Measurements from ENCODE around the gene HOATZ. TPM values are rescaled to one million over a fixed set of nuclear protein-coding genes. Genes with fewer than 3 reads are reported as not detected.

The HOATZ gene
- total and polyA plus RNA-seq, 2 of the 13 experiments (the other 11 are each of a cell fraction or from before 2014, with no cell fraction given): not detected

GRCh38 chr11:111530091-111530490 is 15.5 kb downstream of the HOATZ start (continued):
- TF ChIP-seq ZNF619 (CRISPR knock-in tag; IDR thresholded peaks at IDR 0.05): no peak
- no peak for TF ChIP-seq ETV6 (CRISPR knock-in tag; conservative IDR thresholded peaks at IDR 0.05)
- TF ChIP-seq CCAR2 (optimal IDR thresholded peaks at IDR 0.05; ENCODE audit: low read depth, low read length): no peak

DNA sequence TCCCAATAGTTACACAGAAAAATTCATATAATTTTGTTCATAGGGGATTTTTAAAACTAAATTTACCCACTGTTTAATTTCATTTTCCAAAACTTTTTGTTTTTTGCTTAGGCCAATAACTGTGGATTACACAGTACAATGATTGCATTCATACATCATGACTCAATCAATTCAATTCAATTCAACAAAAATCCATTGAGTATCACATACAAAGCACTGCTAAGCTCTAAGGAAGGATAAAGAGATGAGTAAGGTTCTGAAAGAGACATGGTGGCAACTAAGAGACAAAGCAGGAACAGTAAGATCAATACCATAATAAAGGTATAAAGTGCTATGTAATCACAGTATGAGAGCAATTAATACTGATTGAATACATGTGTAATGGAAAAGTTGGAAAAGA is 16.6 kb downstream of the HOATZ start:
- no peak for ATAC-seq
- Histone ChIP-seq H3K79me2 (ENCODE audit: insufficient read depth, low read length) (no peaks in the 10 kb centered on the region), H3K9ac (ENCODE audit: insufficient read depth, low read depth, low read length) (no peak overlapping the region), H3K4me3 (replicated peaks in 1 of 3; ENCODE audit: insufficient read depth in 1 of 3, low read depth in 2 of 3, low read length in 3 of 3) (no peak overlapping the region), H3K27ac (ENCODE audit: extremely low read length, insufficient read depth, low read length) (no peak overlapping the region), H3K36me3 (replicated peaks in 1 of 2; ENCODE audit: control insufficient read depth in 1 of 2, insufficient read depth in 2 of 2, low read length in 2 of 2) (no peaks in the 10 kb centered on the region), H4K20me1 (ENCODE audit: insufficient read depth, low read length) (no peaks in the 10 kb centered on the region), H3K4me2 (ENCODE audit: low read depth, low read length) (no peak overlapping the region), H3K4me1 (ENCODE audit: insufficient read depth, low read length) (no peaks in the 10 kb centered on the region), H3K27me3 (ENCODE audit: control insufficient read depth in 1 of 2, insufficient read depth in 2 of 2, low read length in 2 of 2) (peaks cover 0 to 5% of the 10 kb centered on the region in 2 experiments; a peak in 2 of 5 replicates), H2AFZ (ENCODE audit: low read length) (no peak overlapping the region), H3K9me3 (ENCODE audit: low read length) (no peaks in the 10 kb centered on the region)
- no peak for FAIRE-seq
- ChIA-PET POLR2A (no interaction called here), CTCF (ENCODE audit: low intra/inter-chr PET ratio, low total read pairs) (no interaction called here)
- intact Hi-C loops (cut with micrococcal nuclease; ENCODE audit: unreplicated experiment) (no loop called here), in situ Hi-C loops (cut with HindIII; ENCODE audit: extremely low pct_ligation_motif_present, low pct_unique_long_range_greater_than_20kb) (no loop called here)
- no TSS peak for BruUV-seq (replicated peaks)
- no peak for DNase-seq (ENCODE audit: low spot score)
- TF ChIP-seq HIVEP1 (CRISPR knock-in tag; IDR thresholded peaks at IDR 0.05) (no peak), ZNF431 (CRISPR knock-in tag; IDR thresholded peaks at IDR 0.05; ENCODE audit: borderline replicate concordance, low read depth) (no peak), ZNF274 (CRISPR knock-in tag; IDR thresholded peaks at IDR 0.05) (no peak), TCF7L2 (IDR thresholded peaks at IDR 0.05; ENCODE audit: low read depth, low read length) (no peak), ZNF513 (CRISPR knock-in tag; conservative IDR thresholded peaks at IDR 0.05) (no peak), ESRRA (CRISPR knock-in tag; IDR thresholded peaks at IDR 0.05; ENCODE audit: low read depth) (no peak), SCMH1 (CRISPR knock-in tag; IDR thresholded peaks at IDR 0.05; ENCODE audit: borderline replicate concordance) (no peak), ZNF296 (CRISPR knock-in tag; conservative IDR thresholded peaks at IDR 0.05) (no peak), ZNF891 (CRISPR knock-in tag; IDR thresholded peaks at IDR 0.05) (no peak), XBP1 (CRISPR knock-in tag; IDR thresholded peaks at IDR 0.05) (no peak), ZSCAN9 (CRISPR knock-in tag; IDR thresholded peaks at IDR 0.05; ENCODE audit: borderline replicate concordance) (no peak), ZNF7 (CRISPR knock-in tag; IDR thresholded peaks at IDR 0.05) (no peak), E2F5 (CRISPR knock-in tag; conservative IDR thresholded peaks at IDR 0.05) (no peak), ZNF607 (CRISPR knock-in tag; IDR thresholded peaks at IDR 0.05; ENCODE audit: borderline replicate concordance) (no peak)
- TF ChIP-seq, protein P1, sequence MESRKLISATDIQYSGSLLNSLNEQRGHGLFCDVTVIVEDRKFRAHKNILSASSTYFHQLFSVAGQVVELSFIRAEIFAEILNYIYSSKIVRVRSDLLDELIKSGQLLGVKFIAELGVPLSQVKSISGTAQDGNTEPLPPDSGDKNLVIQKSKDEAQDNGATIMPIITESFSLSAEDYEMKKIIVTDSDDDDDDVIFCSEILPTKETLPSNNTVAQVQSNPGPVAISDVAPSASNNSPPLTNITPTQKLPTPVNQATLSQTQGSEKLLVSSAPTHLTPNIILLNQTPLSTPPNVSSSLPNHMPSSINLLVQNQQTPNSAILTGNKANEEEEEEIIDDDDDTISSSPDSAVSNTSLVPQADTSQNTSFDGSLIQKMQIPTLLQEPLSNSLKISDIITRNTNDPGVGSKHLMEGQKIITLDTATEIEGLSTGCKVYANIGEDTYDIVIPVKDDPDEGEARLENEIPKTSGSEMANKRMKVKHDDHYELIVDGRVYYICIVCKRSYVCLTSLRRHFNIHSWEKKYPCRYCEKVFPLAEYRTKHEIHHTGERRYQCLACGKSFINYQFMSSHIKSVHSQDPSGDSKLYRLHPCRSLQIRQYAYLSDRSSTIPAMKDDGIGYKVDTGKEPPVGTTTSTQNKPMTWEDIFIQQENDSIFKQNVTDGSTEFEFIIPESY (CRISPR knock-in tag; IDR thresholded peaks at IDR 0.05): no peak
- TF ChIP-seq, protein P2, sequence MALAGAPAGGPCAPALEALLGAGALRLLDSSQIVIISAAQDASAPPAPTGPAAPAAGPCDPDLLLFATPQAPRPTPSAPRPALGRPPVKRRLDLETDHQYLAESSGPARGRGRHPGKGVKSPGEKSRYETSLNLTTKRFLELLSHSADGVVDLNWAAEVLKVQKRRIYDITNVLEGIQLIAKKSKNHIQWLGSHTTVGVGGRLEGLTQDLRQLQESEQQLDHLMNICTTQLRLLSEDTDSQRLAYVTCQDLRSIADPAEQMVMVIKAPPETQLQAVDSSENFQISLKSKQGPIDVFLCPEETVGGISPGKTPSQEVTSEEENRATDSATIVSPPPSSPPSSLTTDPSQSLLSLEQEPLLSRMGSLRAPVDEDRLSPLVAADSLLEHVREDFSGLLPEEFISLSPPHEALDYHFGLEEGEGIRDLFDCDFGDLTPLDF (CRISPR knock-in tag; IDR thresholded peaks at IDR 0.05): no peak
- TF ChIP-seq, protein P3, sequence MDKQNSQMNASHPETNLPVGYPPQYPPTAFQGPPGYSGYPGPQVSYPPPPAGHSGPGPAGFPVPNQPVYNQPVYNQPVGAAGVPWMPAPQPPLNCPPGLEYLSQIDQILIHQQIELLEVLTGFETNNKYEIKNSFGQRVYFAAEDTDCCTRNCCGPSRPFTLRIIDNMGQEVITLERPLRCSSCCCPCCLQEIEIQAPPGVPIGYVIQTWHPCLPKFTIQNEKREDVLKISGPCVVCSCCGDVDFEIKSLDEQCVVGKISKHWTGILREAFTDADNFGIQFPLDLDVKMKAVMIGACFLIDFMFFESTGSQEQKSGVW (CRISPR knock-in tag; IDR thresholded peaks at IDR 0.05; ENCODE audit: borderline replicate concordance): no peak
